Measurements from ENCODE around the gene ASB6.
"Not testable (repeated sequence)": the region's sequence is repeated elsewhere in the genome, so short reads cannot be mapped to it uniquely, and the experiment has no call there.

The ASB6 gene

DNA sequence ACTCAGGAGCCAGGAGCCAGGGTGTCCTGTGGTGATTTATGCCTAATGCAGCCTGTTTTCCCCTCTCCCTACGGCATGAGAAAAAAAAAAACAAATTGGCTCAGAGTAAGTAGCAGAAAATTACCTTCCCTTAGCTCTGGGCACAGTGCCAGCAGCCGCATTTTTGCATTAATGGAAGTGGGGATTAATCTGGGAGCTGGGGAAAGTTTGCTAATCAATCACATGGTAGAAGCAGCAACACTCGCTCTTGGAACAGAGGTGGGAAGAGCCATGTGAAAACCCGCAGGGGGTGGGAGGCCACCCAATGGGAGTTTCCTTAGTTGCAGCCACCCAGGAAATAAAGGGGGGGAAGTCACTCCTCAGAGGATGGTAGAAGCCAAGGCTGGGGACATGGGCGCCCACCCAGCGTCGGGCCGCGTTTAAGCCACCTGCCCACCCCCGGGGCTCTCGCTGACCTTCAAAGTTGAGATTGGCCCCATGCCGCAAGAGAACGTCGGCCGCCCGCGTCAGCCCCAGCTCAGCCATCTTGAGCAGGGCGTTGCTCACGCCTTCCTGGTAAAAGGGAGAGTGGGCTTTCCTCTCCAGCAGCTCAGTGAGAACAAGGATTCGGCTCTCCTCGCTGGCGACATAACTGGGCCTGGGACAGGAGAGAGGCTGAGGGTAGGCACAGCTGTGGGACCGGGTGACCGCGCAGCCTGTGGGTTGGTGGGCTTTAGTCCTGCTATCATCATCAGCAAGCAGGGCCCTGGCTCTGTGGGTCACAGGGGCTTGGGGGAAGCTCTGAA, 1.7 kb downstream of the ASB6 start:
- Histone ChIP-seq H3K9ac (ENCODE audit: low read depth, low read length) (peak overlapping the region; percentile 84; the same call in 1 of the 2 replicates), H3K4me3 (ENCODE audit: low read length) (peak overlapping the region; percentile 89; the same call in 1 of the 2 replicates), H3K27me3 (ENCODE audit: insufficient read depth, low read length) (no peaks in the 10 kb centered on the region), H3K4me1 (ENCODE audit: insufficient read depth, low read length) (no peaks in the 10 kb centered on the region), H3K9me3 (ENCODE audit: insufficient read depth, low read depth, low read length) (no peaks in the 10 kb centered on the region), H3K27ac (ENCODE audit: low read length) (no peak overlapping the region), H3K36me3 (ENCODE audit: insufficient read depth, low read depth, low read length) (peaks cover 37% of the 10 kb centered on the region)

- Histone ChIP-seq H3K4me3 (ENCODE audit: low read length) (no peak overlapping the region), H3K36me3 (ENCODE audit: insufficient read depth, low read depth, low read length) (peaks cover 42% of the 10 kb centered on the region), H3K27ac (ENCODE audit: low read length) (no peak overlapping the region)
Measured at GRCh38 chr9:129639756-129640085, 2.2 kb downstream of the ASB6 start.

DNA sequence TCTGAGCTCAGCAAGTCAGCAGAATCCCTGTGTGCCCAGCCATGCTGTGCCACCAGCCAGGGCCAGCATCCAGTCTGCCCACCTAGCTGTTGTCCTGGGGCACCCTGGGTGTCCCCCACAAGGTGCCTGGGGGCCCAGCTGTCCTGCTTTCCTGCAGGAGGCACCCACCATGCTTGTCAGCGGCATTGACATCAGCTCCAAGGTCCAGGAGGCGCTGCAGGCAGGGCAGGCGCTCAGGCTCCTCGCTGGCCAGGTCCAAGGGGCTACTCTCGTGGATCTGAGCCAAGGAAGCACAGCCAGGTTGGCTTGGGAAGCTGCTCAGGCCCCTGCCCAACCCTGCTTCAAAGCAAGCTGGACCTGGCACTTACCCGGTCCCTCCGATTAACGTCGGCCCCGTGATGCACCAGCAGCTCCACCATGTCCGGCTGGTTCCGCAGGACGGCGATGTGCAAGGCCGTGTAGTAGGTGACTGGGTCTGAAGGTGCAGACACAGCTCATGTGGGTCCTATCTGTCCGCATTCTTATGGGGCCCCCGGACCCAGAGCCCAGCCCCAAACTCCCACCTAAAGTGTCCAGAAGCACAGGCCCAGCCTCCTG, 2.8 kb downstream of the ASB6 start:
- Histone ChIP-seq H3K27ac (ENCODE audit: low read length) (no peak overlapping the region), H3K36me3 (ENCODE audit: insufficient read depth, low read depth, low read length) (peaks cover 48% of the 10 kb centered on the region), H3K4me1 (ENCODE audit: insufficient read depth, low read length) (no peaks in the 10 kb centered on the region), H3K9ac (ENCODE audit: low read depth, low read length) (no peak overlapping the region), H3K4me3 (ENCODE audit: low read length) (no peak overlapping the region), H3K27me3 (ENCODE audit: insufficient read depth, low read length) (no peaks in the 10 kb centered on the region), H3K9me3 (ENCODE audit: insufficient read depth, low read depth, low read length) (no peaks in the 10 kb centered on the region)

More at GRCh38 chr9:129639756-129640085, 2.2 kb downstream of the ASB6 start:
- Histone ChIP-seq H3K4me1 (ENCODE audit: insufficient read depth, low read length) (no peaks in the 10 kb centered on the region), H3K9me3 (ENCODE audit: insufficient read depth, low read depth, low read length) (no peaks in the 10 kb centered on the region), H3K27me3 (ENCODE audit: insufficient read depth, low read length) (no peaks in the 10 kb centered on the region), H3K9ac (ENCODE audit: low read depth, low read length) (no peak overlapping the region)

- H3K36me3 ChIP-seq (ENCODE audit: insufficient read depth, low read depth, low read length): peaks cover 61% of the 10 kb centered on the region
- H3K4me1 ChIP-seq (ENCODE audit: insufficient read depth, low read length): no peaks in the 10 kb centered on the region
- no peaks in the 10 kb centered on the region for H3K27me3 ChIP-seq (ENCODE audit: insufficient read depth, low read length)
- H3K9ac ChIP-seq (ENCODE audit: low read depth, low read length): no peak overlapping the region
- no peaks in the 10 kb centered on the region for H3K9me3 ChIP-seq (ENCODE audit: insufficient read depth, low read depth, low read length)
- H3K4me3 ChIP-seq (ENCODE audit: low read length): no peak overlapping the region
- H3K27ac ChIP-seq (ENCODE audit: low read length): no peak overlapping the region
Measured at GRCh38 chr9:129637673-129638439, 4.1 kb downstream of the ASB6 start.

DNA sequence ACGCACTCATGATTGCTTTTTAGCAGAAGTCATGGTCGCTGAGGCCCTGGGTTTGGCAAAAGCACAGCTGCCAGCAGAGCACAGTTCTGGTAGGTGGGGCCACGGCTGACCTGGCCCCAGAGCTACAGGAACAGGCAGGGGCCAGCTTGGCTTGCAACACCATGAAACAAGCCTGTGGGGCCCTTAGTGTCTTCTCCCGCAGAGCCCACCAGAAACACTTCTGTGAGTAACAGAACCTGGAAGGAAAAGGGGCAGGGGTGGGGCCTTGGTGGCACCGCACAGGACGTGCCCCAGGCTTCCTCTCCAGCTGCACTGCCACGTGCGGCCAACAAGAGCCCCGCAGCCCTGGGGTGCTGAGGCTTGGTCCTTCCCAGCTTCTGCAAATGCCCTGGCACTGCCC, 4.8 kb downstream of the ASB6 start:
- H3K27ac ChIP-seq (ENCODE audit: low read length): no peak overlapping the region
- H3K4me3 ChIP-seq (ENCODE audit: low read length): no peak overlapping the region
- H3K9me3 ChIP-seq (ENCODE audit: insufficient read depth, low read depth, low read length): no peaks in the 10 kb centered on the region
- no peaks in the 10 kb centered on the region for H3K4me1 ChIP-seq (ENCODE audit: insufficient read depth, low read length)
- H3K27me3 ChIP-seq (ENCODE audit: insufficient read depth, low read length): no peaks in the 10 kb centered on the region
- H3K9ac ChIP-seq (ENCODE audit: low read depth, low read length): no peak overlapping the region
- H3K36me3 ChIP-seq (ENCODE audit: insufficient read depth, low read depth, low read length): peaks cover 66% of the 10 kb centered on the region

DNA sequence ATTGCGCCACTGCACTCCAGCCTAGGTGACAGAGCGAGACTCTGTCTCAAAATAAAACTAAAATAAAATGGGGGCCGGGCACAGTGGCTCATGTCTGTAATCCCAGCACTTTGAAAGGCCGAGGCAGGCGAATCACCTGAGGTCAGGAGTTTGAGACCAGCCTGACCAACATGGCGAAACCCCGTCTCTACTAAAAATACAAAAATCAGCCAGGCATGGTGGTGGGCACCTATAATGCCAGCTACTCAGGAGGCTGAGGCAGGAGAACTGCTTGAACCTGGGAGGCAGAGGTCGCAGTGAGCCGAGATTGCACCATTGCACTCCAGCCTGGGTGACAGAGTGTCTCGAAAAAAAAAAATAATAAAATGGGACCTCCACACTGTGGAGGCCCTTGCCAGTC, 5.6 kb downstream of the ASB6 start:
- not testable (repeated sequence) for H3K4me3 ChIP-seq (ENCODE audit: low read length); H3K27me3 ChIP-seq (ENCODE audit: insufficient read depth, low read length); H3K9ac ChIP-seq (ENCODE audit: low read depth, low read length); H3K27ac ChIP-seq (ENCODE audit: low read length); H3K4me1 ChIP-seq (ENCODE audit: insufficient read depth, low read length); H3K9me3 ChIP-seq (ENCODE audit: insufficient read depth, low read depth, low read length)
- H3K36me3 ChIP-seq (ENCODE audit: insufficient read depth, low read depth, low read length): peaks cover 70% of the 10 kb centered on the region

DNA sequence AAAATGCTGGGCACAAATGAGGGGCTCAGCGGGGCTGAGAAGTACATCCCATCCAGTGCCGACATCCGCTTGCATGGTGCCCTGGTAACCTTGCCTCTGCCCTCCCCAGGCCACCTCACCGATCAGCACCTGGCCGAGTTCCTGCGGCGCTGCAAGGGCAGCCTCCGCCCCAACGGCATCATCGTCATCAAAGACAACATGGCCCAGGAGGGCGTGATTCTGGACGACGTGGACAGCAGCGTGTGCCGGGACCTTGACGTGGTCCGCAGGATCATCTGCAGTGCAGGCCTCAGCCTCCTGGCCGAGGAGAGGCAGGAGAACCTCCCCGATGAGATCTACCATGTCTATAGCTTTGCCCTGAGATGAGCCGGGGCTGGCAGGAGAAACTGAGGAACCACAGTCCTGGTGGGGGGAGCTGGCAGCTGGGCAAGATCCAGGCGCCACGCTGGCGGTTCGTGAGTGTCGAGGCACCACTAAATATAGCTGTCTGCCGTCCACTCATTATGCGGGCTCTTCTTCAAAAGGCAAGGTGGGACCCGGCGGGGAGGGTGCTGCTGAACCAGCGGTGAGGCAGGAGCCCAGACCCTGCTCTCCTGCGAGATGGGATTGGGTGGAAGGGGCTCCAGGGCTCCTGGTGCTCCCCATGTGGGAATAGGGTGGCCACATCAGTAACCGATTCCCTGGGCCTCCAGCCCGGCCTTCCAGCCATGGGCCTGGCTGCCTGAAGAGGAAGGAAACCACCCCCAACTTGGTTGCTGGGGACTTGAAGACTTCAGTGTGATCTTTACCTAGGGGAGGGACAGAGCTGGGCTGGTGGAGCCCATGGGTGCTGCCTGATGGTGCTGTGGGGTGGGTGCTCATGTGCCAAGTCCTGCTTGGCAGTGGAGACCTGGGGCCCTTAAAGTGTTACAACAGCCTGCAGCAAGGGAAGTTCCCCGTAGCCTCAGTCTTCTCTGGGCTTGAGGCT, 6.6 kb downstream of the ASB6 start:
- Histone ChIP-seq H3K36me3 (ENCODE audit: insufficient read depth, low read depth, low read length) (peaks cover 72% of the 10 kb centered on the region), H3K27ac (ENCODE audit: low read length) (no peak overlapping the region), H3K4me1 (ENCODE audit: insufficient read depth, low read length) (no peaks in the 10 kb centered on the region), H3K27me3 (ENCODE audit: insufficient read depth, low read length) (no peaks in the 10 kb centered on the region), H3K9me3 (ENCODE audit: insufficient read depth, low read depth, low read length) (no peaks in the 10 kb centered on the region), H3K4me3 (ENCODE audit: low read length) (no peak overlapping the region), H3K9ac (ENCODE audit: low read depth, low read length) (no peak overlapping the region)

DNA sequence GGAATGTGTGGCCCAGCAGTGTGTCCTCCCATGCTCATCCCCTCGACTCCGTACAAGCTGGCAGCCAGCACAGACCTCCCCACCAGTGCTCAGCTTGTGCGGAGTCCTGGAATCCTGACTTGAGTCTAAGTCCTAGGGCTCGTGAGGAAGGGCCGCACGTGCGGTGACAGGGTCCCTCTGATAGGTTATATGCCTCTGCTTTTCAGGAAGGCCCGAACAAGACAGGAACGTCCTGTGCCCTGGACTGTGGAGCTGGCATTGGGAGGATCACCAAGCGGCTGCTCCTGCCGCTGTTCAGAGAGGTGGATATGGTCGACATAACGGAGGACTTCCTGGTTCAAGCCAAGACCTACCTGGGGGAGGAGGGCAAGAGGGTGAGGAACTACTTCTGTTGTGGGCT, 8.1 kb downstream of the ASB6 start:
- H3K9me3 ChIP-seq (ENCODE audit: insufficient read depth, low read depth, low read length): no peaks in the 10 kb centered on the region
- H3K4me1 ChIP-seq (ENCODE audit: insufficient read depth, low read length): no peaks in the 10 kb centered on the region
- H3K27ac ChIP-seq (ENCODE audit: low read length): no peak overlapping the region
- no peak overlapping the region for H3K4me3 ChIP-seq (ENCODE audit: low read length)
- H3K9ac ChIP-seq (ENCODE audit: low read depth, low read length): no peak overlapping the region
- H3K36me3 ChIP-seq (ENCODE audit: insufficient read depth, low read depth, low read length): peaks cover 70% of the 10 kb centered on the region
- no peaks in the 10 kb centered on the region for H3K27me3 ChIP-seq (ENCODE audit: insufficient read depth, low read length)

DNA sequence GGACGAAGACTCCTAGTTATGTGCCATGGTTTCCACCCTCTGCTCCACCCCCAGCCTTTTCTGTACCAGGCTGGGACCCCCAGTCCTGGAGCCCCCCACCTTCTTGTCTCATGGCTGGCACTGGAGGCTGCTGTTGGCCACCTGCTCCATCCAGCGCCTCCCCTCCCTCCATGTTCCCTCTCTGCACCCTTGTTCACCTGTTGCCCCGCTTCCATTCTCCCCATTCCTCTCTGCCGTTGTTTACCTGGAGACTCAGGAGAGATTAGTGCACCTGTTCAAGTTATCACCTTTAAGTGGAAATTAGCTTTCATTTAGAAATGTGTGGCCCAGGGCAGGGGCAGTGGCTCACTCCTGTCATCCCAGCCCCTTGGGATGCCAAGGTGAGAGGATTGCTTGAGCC, 8.7 kb downstream of the ASB6 start:
- H3K4me1 ChIP-seq (ENCODE audit: insufficient read depth, low read length): no peaks in the 10 kb centered on the region
- H3K36me3 ChIP-seq (ENCODE audit: insufficient read depth, low read depth, low read length): peaks cover 70% of the 10 kb centered on the region
- H3K27me3 ChIP-seq (ENCODE audit: insufficient read depth, low read length): no peaks in the 10 kb centered on the region
- H3K9ac ChIP-seq (ENCODE audit: low read depth, low read length): no peak overlapping the region
- H3K9me3 ChIP-seq (ENCODE audit: insufficient read depth, low read depth, low read length): no peaks in the 10 kb centered on the region
- H3K27ac ChIP-seq (ENCODE audit: low read length): no peak overlapping the region
- no peak overlapping the region for H3K4me3 ChIP-seq (ENCODE audit: low read length)

DNA sequence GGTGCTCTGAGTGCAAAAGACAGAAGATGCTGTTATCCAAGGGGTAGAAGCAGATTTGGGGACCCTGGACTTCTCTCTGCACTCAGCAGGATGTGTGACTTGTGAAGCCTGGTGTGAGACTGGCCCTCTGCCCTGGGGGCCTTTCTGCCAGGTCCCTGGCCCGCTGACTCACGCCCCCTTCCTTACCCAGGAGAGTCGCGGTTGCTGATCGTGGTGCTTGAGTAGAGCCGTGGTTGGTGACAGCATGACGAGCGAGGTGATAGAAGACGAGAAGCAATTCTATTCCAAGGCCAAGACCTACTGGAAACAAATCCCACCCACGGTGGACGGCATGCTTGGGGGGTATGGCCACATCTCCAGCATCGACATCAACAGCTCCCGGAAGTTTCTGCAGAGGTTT, 9.5 kb downstream of the ASB6 start:
- Histone ChIP-seq H3K27ac (ENCODE audit: low read length) (no peak overlapping the region), H3K4me3 (ENCODE audit: low read length) (no peak overlapping the region), H3K4me1 (ENCODE audit: insufficient read depth, low read length) (peaks cover 5% of the 10 kb centered on the region), H3K36me3 (ENCODE audit: insufficient read depth, low read depth, low read length) (peaks cover 70% of the 10 kb centered on the region), H3K27me3 (ENCODE audit: insufficient read depth, low read length) (no peaks in the 10 kb centered on the region), H3K9ac (ENCODE audit: low read depth, low read length) (no peak overlapping the region), H3K9me3 (ENCODE audit: insufficient read depth, low read depth, low read length) (no peaks in the 10 kb centered on the region)

GRCh38 chr9:129631674-129632129, 10.2 kb downstream of the ASB6 start:
- Histone ChIP-seq H3K36me3 (ENCODE audit: insufficient read depth, low read depth, low read length) (peaks cover 64% of the 10 kb centered on the region), H3K9ac (ENCODE audit: low read depth, low read length) (no peak overlapping the region), H3K4me3 (ENCODE audit: low read length) (no peak overlapping the region), H3K27ac (ENCODE audit: low read length) (no peak overlapping the region), H3K4me1 (ENCODE audit: insufficient read depth, low read length) (peaks cover 12% of the 10 kb centered on the region), H3K9me3 (ENCODE audit: insufficient read depth, low read depth, low read length) (no peaks in the 10 kb centered on the region), H3K27me3 (ENCODE audit: insufficient read depth, low read length) (no peaks in the 10 kb centered on the region)

Data from iPS-20b (cell line).